Duodenal mucosa (tissue), 2 donors: ENCODE data around the gene OR5K3.

ENCODE experiments used
- H3K27ac ChIP-seq: one replicate; pipeline ENCODE4 v1.7.0; 2013; ENCODE audit warnings: low read depth, low read length
- H3K27me3 ChIP-seq, 2 donors: one replicate each; pipeline ENCODE4 v1.7.0; 2013; ENCODE audit warnings: low read length in 2 of 2, control low read depth in 1 of 2; ENCODE audit not compliant: insufficient read depth in 2 of 2, control insufficient read depth in 1 of 2
- H3K36me3 ChIP-seq, 2 donors: one replicate each; pipeline ENCODE4 v1.7.0; 2013; ENCODE audit warnings: low read length in 2 of 2, control low read depth in 1 of 2; ENCODE audit not compliant: insufficient read depth in 2 of 2, control insufficient read depth in 1 of 2
- H3K4me1 ChIP-seq, 2 donors: one replicate each; pipeline ENCODE4 v1.7.0; 2013; ENCODE audit warnings: low read length in 2 of 2, control low read depth in 1 of 2; ENCODE audit not compliant: insufficient read depth in 2 of 2, control insufficient read depth in 1 of 2
- H3K4me3 ChIP-seq, 2 donors: one replicate each; pipeline ENCODE4 v1.7.0; 2013; ENCODE audit warnings: low read length in 2 of 2, low read depth in 1 of 2
- H3K9ac ChIP-seq, 2 donors: one replicate each; pipeline ENCODE4 v1.7.0; 2013; ENCODE audit warnings: low read length in 2 of 2, low read depth in 1 of 2
- H3K9me3 ChIP-seq, 2 donors: one replicate each; pipeline ENCODE4 v1.7.0; 2013; ENCODE audit warnings: low read length in 2 of 2, control low read depth in 1 of 2; ENCODE audit not compliant: control insufficient read depth in 1 of 2

The OR5K3 gene

DNA sequence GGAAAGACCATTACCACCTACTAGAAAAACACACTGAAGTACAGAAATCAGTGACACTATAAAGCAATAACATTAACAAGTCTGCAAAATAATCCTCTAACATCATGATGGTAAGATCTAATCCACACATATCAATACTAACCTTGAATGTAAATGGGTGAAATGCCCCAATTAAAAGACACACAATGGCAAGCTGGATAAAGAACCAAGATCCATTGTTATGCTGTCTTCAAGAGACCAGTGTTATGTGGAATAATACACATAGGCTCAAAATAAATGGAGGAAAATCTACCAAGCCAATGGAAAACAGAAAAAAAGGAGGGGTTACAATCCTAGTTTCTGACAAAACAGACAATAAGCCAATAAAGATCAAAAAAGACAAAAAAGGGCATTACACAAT lies 13.5 kb downstream of the OR5K3 start:
- Histone ChIP-seq H3K36me3 (no peaks in the 10 kb centered on the region), H3K9me3 (peaks cover 9 to 10% of the 10 kb centered on the region in 2 donors), H3K9ac (no peak overlapping the region), H3K4me1 (no peaks in the 10 kb centered on the region), H3K27me3 (no peaks in the 10 kb centered on the region), H3K4me3 (no peak overlapping the region), H3K27ac (no peak overlapping the region)

DNA sequence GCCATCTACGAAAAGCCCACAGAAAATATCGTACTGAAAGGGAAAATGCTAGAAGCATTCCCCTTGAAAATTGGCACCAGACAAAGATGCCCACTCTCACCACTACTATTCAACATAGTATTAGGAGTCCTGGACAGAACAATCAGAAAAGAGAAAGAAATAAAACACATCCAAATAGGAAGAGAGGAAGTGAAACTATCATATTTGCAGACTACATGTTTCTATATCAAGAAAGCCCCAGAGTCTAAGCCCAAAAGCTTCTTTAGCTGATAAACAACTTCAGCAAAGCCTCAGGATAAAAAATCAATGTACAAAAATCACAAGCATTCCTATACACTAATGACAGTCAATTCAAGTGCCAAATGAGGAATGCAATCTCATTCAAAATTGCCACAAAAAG lies 15.6 kb downstream of the OR5K3 start:
- Histone ChIP-seq H3K9ac (no peak overlapping the region), H3K36me3 (no peaks in the 10 kb centered on the region), H3K4me3 (no peak overlapping the region), H3K27me3 (no peaks in the 10 kb centered on the region), H3K4me1 (no peaks in the 10 kb centered on the region), H3K9me3 (peaks cover 9 to 10% of the 10 kb centered on the region in 2 donors), H3K27ac (no peak overlapping the region)

DNA sequence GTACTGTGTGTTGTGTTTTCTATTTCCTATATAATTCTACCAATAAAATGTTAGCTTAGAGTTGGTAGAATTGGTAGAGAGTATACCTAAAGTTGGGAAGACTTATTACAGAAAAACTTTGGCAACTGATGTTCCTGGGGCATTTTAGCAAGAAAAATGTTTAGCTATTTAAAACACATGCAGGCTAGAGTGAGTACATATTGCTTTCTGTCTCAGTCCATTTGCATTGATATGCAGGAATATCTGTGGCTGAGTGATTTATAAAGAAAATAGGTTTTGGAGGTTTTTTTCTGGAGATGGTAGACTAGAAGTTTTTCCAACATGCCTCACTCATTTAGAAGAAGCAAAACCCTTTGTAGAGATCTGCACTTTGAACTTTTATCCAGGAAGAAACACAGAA lies 42.1 kb downstream of the OR5K3 start:
- Histone ChIP-seq H3K4me1 (no peaks in the 10 kb centered on the region), H3K4me3 (no peak overlapping the region), H3K27ac (no peak overlapping the region), H3K27me3 (no peaks in the 10 kb centered on the region), H3K9me3 (peaks cover 0 to 17% of the 10 kb centered on the region in 2 donors), H3K36me3 (no peaks in the 10 kb centered on the region), H3K9ac (no peak overlapping the region)

DNA sequence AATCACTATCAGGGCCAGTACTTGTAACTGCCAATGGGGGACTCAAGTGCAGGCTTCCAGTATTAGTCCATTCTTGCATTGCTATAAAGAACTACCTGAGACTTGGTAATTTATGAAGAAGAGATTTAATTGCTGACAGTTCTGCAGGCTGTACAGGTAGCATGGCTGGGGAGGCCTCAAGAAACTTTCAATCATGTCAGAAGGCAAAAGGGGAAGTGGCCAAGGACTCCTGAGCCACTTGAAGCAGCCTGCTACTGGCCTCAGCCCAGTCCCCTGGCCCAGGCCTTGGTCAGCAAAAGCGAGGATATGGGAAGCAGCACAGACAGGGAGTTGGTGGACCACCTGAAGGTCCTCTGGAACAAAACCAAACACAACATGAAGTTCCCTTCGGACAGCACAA lies 43.3 kb downstream of the OR5K3 start:
- Histone ChIP-seq H3K9me3 (peaks cover 0 to 10% of the 10 kb centered on the region in 2 donors), H3K9ac (no peak overlapping the region), H3K27me3 (no peaks in the 10 kb centered on the region), H3K36me3 (no peaks in the 10 kb centered on the region), H3K4me3 (no peak overlapping the region), H3K4me1 (no peaks in the 10 kb centered on the region), H3K27ac (no peak overlapping the region)

DNA sequence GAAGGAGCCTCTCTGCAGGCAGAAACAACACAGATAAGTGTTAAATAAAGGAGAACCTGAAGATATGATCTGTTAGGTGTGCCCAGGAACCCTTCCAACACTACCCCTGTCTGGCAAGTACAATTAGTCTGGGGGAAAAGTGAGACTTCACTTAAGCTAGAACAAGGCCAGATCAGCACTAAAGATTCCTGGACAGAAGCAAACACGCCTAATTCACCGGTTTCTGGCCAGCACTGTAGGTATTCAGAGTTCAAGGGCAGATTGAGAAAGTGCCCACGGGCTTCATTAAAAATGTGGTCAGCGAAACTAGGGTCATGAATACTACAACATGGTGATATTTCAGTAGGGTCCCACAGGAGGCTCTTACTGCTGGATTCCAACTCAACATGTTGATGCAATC lies 43.9 kb downstream of the OR5K3 start:
- H3K27ac ChIP-seq, result no peak overlapping the region
- no peaks in the 10 kb centered on the region for H3K36me3 ChIP-seq
- H3K9ac ChIP-seq, result no peak overlapping the region
- no peak overlapping the region for H3K4me3 ChIP-seq
- no peaks in the 10 kb centered on the region for H3K4me1 ChIP-seq
- peaks cover 0 to 9% of the 10 kb centered on the region in 2 donors for H3K9me3 ChIP-seq
- no peaks in the 10 kb centered on the region for H3K27me3 ChIP-seq

DNA sequence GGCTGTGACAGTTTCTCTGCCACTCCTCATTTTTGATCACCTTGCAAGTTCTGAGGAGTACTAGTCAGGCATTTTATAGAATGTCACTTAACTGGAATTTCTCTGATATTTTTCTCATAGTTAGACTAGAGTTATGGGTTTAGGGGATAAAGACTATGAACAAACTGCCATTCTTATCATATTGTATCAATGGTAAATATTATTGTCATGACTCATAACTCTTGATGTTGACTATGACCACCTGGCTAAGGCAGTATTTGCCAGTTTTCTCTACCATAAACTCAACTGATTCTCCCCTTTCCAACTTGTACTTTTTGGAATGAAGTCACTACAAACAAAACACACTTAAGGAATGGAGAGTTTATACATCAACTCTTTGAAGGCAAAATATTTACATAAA lies 49.8 kb downstream of the OR5K3 start:
- no peak overlapping the region for H3K9ac ChIP-seq
- no peaks in the 10 kb centered on the region for H3K27me3 ChIP-seq
- no peak overlapping the region for H3K27ac ChIP-seq
- no peak overlapping the region for H3K4me3 ChIP-seq
- H3K9me3 ChIP-seq, result no peaks in the 10 kb centered on the region
- H3K36me3 ChIP-seq, result no peaks in the 10 kb centered on the region
- no peaks in the 10 kb centered on the region for H3K4me1 ChIP-seq
